Hepatocyte (in vitro differentiated cells): ENCODE measurements around the gene FAM151B.

Experiments
- CTCF ChIP-seq: fragments of 200-600 bp; sonication (generic); IDR thresholded peaks from 2 replicates; pipeline ENCODE4 v1.5.1; 2016; ENCODE audit warnings: antibody characterized with exemption, mild to moderate bottlenecking; ENCODE audit not compliant: poor library complexity
- EZH2phosphoT487 ChIP-seq: fragments of 200-600 bp; sonication (generic); IDR thresholded peaks from one replicate; pipeline ENCODE4 v1.6.1; 2018; ENCODE audit warnings: antibody characterized with exemption, mild to moderate bottlenecking, low read depth, moderate library complexity; ENCODE audit not compliant: unreplicated experiment, severe bottlenecking

GRCh38 chr5:80573062-80573461 lies 85.2 kb downstream of the FAM151B start:
- no peak for TF ChIP-seq CTCF
- TF ChIP-seq EZH2phosphoT487 = no peak
